Stimulated activated CD8-positive, alpha-beta memory T cell treated with anti-CD3 and anti-CD28 coated beads, Interleukin-7, amount 100 ng/mL, for 48 hours (primary cell): Measurements from ENCODE around the gene SEMA3B.
"Not testable (repeated sequence)": the region's sequence is repeated elsewhere in the genome, so short reads cannot be mapped to it uniquely, and the experiment has no call there.

Source experiments
- DNase-seq, 2 donors: peaks; one replicate each; pipeline ENCODE4 v3.0.0-alpha.2; 2020; ENCODE audit warnings: low read depth in 1 of 2; ENCODE audit errors: extremely low read depth in 1 of 2

Gene SEMA3B

DNA sequence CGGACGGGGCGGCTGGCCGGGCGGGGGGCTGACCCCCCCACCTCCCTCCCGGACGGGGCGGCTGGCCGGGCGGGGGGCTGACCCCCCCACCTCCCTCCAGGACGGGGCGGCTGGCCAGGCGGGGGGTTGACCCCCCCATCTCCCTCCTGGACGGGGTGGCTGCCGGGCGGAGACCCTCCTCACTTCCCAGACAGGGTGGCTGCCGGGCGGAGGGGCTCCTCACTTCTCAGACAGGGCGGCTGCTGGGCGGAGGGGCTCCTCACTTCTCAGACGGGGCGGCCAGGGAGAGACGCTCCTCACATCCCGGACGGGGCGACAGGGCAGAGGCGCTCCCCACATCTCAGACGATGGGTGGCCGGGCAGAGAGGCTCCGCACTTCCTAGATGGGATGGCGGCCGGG, 43.1 kb downstream of the SEMA3B start:
- DNase-seq, result not testable (repeated sequence)

DNA sequence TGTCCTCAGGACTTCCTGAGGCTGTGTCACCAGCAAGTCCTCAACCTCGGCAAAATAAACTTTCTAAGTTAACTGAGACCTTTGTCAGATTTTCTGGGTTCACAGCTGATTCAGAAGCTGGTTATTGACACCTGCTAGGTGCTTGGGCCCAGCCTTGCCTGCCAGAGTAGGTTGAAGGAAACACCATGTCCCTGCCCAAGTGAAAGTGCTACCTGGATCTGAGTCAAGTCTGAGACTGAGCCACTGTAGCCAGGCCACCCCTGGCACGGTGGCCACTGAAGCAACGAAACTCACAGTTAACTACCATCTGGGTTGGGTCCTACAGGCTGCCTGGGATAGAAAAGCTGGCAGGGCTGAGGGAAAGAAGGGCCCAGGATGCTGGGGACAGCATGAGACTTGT, 45.4 kb downstream of the SEMA3B start:
- DNase-seq, result no peak

DNA sequence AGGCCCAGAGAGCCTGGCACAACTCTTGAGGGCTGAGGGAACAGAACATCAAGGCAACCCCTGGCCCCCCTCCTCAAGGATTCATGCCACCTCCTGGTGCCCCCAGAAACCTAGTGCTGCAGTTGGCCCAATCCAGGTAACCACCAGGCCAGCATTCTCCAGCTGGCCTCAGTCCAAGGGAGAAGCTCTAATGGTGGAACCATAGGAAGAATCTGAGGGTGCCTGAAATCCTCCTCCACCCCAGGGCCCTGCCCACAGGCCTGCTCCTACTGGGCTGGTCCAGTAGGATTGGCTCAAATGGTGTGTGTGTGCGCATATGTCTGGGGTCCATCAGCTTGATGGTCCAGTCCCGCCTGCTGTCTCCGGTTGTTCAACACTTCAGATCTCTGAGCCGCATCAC, 45.9 kb downstream of the SEMA3B start:
- no peak for DNase-seq

DNA sequence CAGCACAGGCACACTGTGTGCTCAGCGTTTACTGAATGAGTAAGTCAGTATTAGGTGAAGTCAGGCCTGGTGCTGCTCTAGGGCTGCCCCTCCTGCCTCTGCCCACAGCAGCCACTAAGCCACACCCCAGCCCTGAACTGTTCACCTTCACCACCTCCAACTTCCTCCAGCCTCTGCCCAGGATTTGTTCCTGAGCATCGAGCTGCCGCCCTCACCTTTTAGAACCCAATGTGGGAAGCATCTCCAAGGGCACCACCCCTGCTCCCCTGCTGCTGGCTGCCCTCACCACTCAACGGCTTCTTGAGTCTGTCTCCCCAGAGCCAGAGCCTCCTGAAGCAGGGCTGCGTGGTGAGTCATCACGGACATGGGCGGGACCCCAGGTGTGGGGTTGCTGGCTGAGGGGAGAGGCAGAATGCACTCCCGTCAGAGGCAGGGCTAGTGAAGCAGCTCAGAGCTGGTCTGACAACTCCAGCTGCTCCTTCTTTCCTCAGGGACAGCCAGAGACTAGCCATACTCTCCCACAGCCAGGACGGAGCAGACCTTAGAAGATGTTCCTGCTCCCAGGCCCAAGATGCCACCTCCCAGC, 47.8 kb downstream of the SEMA3B start:
- peak in 1 of 2 donors; percentile 55 for DNase-seq

DNA sequence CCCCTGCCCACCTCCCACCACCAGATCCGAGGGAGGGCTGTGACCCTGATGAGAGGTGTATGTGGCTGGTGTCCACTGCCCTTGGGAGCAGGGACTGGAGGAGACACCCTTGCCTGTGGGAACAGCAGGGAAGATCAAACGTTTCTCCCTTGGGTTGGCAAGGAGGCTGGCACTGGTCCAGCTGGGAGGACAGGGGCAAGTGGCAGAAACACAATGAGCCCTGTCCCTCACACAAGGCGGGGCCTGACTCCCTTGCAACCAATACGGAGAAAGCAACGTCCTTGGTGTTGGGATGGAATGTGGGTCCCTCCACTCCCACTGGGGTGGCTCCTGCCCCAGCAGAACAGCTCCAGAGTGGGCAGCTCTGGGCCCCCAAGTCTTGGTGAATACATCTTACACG, 48.4 kb downstream of the SEMA3B start:
- no peak for DNase-seq

DNA sequence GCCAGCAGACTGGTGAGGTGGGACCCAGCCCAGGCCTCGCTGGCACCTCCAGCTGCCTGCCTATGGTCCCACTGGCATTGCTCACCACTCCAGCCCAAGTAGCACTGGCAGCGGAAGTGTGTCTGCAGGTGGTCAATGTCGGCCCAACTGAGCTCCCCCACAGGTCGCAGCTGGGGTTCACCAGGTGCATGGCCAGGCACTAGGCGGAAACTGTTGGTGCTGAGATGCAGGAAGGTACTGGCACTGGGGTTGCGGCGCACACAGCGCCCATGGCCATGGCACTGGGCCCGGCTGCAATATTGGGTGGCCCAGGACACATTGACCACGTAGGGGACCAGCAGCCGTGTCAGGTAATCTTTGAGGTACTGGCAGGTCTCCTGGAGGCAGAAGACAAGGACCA, 49.2 kb downstream of the SEMA3B start:
- no peak for DNase-seq

DNA sequence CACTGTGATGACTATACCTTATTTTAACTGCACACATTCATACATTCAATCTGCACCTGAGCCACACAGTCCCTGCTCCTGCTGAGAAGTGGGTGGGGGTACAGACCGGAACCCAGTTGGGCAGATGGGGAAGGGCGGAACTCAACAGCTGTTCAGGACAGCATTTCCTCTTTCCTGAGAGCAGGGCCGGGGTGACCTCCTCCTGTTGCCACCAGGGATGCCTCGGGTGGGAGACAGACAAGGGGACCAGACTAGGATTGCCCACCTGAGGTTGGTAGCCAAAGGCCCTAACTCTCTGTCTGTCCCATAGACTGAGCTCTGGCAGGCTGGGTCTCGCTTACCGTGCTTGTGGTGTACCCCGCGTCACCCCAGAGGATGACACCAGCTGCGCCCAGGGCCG, 49.7 kb downstream of the SEMA3B start:
- no peak for DNase-seq

DNA sequence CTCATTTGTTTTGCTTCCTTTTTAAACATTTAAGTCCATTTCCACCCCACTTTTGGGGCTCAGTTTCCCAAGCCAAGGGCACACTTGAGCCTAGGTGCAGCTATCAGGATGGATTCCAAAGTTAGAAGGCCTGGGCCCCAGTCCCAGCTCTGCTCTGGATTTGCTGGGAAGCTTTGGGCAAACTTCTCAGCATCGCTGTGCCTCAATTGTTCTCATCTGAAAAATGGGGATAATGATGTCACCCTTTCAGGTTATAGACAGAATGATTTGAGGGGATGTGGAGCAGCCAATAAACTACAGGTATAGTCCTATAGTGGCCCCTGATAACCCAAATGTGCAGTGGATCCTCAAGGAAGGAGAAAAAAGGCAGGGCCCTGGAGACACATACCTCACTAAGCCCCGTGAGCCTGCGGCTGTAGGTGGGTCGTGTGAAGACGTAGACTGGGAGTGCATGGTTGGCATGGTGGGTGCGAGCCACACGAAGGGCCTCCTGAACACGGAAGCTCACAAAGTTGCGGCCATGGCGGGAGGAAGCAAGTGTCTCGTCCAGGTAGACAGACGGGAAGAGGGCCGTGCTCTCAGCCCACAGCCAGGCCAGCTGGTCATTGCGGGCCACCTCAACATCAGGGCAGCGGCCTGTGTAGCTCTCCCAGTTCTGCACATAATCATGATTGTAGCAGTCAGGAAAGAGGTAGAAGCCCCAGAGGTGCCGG, 50.4 kb downstream of the SEMA3B start:
- no peak for DNase-seq

DNA sequence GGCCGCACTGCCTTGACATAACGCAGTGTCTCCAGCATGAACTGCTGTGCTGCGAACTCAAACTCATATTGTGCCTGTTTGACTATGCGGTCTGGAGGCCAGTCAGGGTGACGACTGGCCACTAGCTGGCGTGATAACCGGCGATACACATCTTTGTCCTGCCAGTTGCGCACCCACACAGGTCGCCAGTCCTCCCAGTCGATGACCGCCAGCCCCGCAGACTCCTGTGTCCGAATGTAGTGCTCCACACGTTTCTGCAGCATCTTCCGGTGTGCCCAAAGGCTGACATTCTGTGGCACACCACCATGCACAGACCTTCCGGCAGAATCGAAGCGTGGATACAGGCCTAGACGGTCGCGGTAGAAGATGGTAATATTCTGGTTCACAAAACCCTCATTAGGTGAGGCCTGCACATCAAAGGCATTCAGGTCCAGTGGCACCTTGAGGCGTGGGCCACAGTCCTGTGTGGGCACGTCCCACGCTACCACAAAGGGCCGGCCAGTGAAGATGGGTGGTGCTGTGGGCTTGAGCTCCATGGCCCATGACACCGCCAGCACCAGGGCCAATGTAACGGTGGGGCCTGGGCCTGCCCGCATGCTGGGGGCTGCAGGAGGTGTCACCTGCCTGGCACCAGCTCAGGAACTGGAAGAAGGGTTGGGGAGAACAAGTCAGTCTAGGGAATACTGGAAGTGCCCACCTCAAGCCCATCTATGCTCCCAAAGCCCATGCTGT, 51.1 kb downstream of the SEMA3B start:
- DNase-seq, result no peak

DNA sequence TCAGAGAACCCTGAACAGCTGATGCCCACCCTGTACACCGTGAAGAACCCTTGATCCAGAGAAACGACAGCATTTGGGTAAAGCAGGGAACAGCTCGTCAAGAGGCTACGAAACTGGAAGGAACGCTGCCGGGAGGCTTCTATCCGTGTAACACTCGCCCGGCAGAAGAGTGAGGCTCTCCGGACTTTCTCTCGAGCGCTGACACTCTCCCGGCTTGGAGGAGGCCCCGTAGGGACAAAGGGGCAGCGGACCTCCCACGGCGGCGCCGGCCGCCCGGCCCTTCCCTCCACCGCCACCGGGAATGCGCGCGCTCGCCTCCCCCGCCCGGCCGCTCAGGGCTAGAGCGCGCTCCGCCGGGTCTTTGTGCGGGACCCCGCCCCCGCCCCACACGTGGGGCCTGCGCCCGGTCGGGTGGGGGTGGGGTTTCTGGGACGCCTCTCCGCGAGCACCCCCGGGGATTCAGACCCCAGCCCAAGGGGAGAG, 51.9 kb downstream of the SEMA3B start:
- DNase-seq, result no peak

DNA sequence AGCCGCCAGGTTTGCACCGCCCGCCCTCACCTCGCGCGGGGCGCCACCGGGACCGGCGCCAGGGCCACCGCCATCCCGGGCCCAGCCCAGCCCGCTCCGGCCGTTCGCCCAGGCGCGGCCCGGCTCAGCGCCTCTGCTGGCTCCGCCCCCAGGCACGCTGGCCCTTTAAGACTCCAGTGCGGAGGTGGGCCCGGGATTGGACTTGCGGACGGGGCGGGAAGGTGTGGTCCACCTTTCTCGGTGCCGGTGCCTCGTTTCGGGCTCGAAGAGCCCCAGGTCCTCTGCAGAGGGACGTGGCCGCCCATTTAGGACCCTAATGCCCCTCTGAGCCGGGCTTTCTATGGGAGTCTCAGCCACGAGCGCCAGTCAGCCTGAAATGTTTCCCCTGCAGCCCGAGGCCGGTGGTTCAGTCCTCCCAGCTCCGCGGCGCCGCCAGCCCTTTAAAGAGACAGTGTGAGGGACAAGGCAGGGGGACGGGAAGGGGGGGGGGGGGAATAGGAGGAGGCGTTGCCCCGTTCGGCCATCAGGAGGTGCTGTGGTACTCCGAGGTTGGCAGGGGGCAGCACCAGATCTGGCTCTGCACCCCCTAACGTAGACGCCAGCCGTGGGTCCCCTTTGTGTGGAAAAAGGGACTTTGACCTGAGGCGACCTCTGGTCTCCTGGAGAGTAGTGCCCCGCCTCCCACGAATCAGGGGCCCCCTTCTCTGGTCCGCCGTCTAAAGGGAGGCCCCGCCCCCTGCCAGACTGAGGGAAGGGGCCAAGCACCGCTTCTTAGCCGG, 52.6 kb downstream of the SEMA3B start:
- DNase-seq, result peak; percentile 59 to 80

DNA sequence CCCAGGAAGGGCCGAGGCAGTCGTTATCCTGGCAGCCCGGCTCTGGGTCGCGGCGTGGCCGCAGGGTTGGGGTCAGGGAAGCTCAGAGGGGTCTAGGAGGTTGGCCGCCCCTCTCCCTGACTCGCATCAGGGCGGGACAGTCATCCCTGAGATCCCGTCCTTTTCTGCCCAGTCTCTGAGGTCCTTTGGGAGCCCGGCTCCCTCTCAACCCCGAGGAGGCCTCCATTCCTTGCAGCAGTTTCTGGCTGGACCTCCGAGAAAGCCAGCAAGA, 53.1 kb downstream of the SEMA3B start:
- no peak for DNase-seq

DNA sequence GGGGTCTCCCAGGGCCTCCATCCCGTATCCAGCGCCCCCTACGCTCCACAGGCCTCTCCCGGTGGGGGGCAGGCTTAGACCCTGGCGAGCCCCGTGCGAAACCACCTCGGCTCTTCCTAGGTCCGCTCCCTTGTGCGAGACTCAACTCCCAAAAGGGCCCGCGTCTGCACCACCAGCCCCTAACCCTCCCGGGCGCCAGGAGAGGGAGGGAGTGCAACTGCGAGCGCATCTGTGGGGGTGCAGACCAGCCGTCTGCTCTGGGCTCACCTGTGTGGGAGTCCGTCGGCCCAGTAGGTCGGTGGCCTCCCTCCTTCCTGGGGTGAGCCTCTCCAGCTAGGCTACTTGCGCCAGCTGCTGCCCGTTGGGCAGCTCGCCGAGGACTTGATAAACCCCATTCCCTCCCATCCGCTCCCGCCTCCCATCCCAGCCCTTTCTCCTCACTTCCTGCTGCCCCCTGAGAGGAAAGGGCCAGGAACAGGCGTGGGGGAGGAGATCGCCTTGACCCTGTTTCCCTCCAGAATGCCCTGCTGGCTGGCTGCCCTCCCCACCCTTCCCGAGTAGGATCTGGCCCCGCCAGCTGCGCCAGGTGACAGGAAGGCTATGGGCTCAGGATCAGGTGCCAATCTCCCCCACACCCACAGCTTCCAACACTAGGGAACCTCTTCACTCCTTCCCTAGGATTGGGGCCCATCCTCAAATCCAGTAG, 53.6 kb downstream of the SEMA3B start, which contains the start of gene HYAL2:
Gene HYAL2, minus strand, starts transcription at position 360 of the 706 bp plus-strand sequence. CDS start 2,256 bp downstream, outside the sequence.
- DNase-seq, result no peak

DNA sequence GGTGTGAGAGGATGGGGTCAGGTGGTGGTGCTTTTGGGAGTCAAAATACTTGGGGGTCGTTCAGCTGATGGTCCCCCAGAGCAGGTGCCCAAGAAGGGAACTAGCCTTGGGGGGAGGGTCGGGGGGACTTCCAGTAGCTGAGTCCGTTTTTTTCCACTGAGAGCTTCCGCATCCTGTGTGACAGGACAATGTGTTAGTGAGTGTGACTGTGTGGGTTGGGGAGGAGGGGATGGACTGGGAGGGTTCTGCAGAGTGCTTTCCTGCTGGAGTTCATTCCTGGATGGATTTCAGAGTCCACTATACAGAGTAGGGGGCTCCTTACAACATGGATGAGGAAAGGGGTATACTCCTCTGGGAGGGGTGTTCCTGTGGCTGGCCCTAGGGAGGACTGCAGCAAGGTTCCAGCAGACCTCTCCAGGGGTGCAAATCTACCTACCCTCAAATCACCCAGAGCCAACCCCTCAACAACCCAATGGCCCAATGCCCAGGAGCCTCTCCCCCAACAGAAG, 54.2 kb downstream of the SEMA3B start:
- no peak for DNase-seq

DNA sequence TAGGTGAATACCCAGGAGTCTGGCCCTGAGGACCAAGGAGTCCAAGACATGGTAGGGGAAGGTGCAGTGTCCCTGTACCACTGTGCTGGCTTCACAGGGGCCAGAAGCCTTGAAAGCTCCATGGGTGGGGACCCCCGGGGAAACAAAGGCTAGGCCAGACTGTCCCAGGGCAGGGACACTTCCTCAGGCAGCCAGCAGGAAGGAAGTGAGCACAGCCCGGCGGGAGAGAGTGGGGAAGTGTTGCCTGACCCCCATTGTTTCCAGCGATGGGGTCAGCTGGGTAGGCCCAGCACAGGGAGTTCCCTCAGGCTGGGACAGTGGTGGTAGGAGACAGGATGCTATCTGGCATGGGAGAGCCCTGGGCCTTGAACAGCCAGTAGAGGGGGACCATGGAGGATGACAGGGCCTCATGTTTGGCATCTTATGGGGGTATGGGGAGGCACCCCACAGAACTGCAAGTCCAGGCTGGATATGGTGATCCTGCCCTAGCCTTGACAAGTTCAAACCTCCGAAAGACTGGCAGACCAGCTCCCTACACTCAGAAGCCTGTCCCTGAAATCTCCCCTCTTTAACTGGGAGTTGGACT, 54.8 kb downstream of the SEMA3B start:
- no peak for DNase-seq

DNA sequence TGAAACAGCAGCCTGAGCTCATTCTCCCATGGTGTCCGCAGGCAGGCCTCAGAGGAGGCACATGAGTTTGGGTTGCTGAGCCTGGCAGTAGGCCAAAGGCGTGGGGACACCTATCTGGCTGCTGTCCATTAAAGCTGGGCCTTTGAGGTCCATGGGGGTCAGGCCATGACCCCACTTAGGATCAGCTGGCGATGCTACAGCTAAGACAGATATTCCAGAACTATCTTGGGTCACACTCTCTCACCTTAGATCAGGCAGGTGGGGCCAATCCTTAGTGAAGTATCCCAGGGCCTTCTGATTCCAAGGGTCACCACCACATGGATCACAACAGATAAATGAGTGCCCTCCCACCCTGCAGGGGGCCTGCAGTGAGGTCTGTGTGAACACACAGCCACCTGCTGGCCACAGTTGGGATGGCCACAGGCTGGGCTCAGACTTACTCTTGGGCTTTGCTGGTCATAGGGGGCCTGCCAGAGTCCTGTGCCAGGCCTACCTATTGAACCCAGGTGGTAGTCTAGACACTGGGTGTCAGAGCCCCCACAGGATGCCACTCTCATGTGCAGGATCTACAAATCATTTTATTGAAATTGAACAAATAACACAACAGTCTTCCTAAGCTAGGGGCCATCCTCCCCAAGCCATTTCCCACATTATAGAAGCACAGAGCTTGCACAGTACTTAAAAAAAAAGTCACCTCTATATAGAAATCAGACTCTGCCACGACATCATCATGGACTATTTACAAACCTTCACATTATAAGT, 55.6 kb downstream of the SEMA3B start:
- peak in 1 of 2 donors; percentile 42 for DNase-seq

DNA sequence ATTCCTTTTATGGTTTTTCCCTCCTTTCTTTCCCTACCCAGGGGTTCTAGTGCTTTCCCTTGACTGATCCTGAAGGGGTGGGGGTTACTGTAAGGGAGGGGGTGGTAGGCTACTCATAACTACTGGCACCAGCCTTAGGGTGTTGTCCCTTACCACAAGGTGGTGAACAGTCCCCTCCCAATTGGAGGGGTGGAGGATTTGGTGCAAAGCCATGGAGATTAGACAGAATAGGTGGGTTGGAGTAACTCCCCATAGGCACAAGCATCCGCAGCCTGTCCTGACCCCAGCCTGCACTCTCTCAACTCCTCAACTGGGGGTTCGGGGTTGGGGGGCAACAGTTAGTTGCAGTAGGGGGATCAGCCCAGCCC, 56.1 kb downstream of the SEMA3B start:
- DNase-seq, result no peak

DNA sequence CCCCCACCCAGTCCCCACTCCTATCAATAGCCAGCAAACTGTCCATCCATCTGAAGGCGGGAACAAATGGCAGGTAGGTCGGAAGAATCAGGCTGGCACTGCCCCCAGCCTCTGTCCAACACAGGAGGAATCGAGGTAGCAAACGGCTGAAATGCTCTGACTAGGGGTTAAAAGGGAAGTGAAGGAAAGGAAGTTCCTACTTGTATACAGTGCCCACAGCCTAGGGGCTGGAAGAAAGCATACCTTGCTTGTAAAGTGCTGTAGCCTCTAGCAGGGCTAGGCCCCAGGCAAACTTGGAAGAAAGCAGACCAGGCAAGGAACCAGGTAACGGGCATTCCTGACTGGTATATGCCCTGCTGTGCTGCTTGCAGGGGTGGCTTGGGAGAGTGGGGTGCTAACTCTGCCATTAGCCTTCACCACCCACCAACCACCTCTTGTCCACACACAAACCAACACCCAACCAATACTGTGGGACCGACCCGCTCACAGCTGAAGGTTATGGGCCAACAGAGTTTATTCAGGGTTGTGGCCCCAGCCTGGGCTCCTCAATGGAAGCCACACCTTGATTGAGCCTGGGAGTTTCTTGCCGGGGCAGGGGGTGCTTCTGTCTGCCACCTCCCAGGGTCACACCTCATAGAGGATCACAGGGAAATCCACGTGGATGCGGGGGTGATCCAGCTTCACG, 56.7 kb downstream of the SEMA3B start:
- DNase-seq, result no peak

DNA sequence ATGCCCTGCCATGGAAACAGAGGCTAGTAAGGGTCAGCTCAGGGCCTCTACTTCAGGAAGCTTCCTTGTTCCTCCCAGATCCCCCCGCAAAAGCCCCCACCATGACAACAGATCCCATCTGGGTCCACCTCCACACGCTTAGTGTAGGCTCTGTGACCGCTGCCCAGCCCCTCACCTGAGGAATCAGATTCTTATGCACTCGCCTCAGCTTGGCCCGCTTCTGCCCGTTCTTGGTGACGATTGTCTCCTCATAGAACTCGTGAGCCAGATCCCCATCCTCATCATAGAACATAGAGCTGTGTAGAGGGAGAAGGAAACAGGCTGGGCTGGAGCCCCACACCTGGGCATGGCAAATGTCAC, 57.2 kb downstream of the SEMA3B start:
- no peak for DNase-seq
